CD4-positive, alpha-beta T cell (primary cell): ENCODE measurements around the gene DDX6. TPM values are rescaled to one million over a fixed set of nuclear protein-coding genes. Genes with fewer than 3 reads are reported as not detected.

Source experiments
- ATAC-seq: fragments of 200-7000 bp; cut with Tn5 transposase; one replicate; pipeline ENCODE4 v1.10.0; 2022; ENCODE audit warnings: mild to moderate bottlenecking; ENCODE audit not compliant: poor library complexity
- CTCF ChIA-PET: fragments of 350-600 bp; sonication (Branson Sonifier 250); formaldehyde crosslinking; loops from one replicate; lab custom pipeline; 2021; ENCODE audit warnings: antibody characterized with exemption, inconsistent platforms; lab: Charles Lee
- POLR2A ChIA-PET: fragments of 350-600 bp; sonication (Branson Sonifier 250); formaldehyde crosslinking; loops from one replicate; lab custom pipeline; 2021; ENCODE audit warnings: antibody characterized with exemption, inconsistent platforms; lab: Charles Lee
- DNase-seq, 14 experiments: peaks; one replicate each; pipeline ENCODE4 v3.0.0-alpha.2; 2013 to 2020; ENCODE audit warnings: mixed read lengths in 2 of 14
- H3K27ac ChIP-seq, 2 donors: one replicate each; pipeline versions ENCODE4 v1.5.1 to v1.7.0; 2013; ENCODE audit warnings: low read length in 2 of 2, low read depth in 1 of 2, mild to moderate bottlenecking in 1 of 2
- H3K27me3 ChIP-seq, 2 experiments: 1 replicate in 1 of 2; 2 replicates in 1 of 2; pipeline versions ENCODE4 v1.6.1 to v1.7.0; 2013; ENCODE audit warnings: low read length in 2 of 2, control low read depth in 1 of 2, mild to moderate bottlenecking in 1 of 2, moderate library complexity in 1 of 2; ENCODE audit not compliant: insufficient read depth in 2 of 2, control insufficient read depth in 1 of 2
- H3K36me3 ChIP-seq: one replicate; pipeline ENCODE4 v1.6.1; 2013; ENCODE audit warnings: low read length, control low read depth; ENCODE audit not compliant: insufficient read depth
- H3K4me1 ChIP-seq: one replicate; pipeline ENCODE4 v1.6.1; 2013; ENCODE audit warnings: low read length, control low read depth; ENCODE audit not compliant: insufficient read depth
- H3K4me3 ChIP-seq: one replicate; pipeline ENCODE4 v1.5.1; 2013; ENCODE audit warnings: mild to moderate bottlenecking, low read length, moderate library complexity
- H3K9me3 ChIP-seq, 2 experiments: 1 replicate in 1 of 2; 2 replicates in 1 of 2; pipeline versions ENCODE4 v1.6.1 to v1.7.0; 2013; ENCODE audit warnings: low read length in 2 of 2, mild to moderate bottlenecking in 2 of 2, control low read depth in 1 of 2, moderate library complexity in 1 of 2; ENCODE audit not compliant: control insufficient read depth in 1 of 2, insufficient read depth in 1 of 2
- H3K27ac Mint-ChIP-seq: one replicate; pipeline ENCODE4 v1.8.0; 2020; ENCODE audit warnings: mixed read lengths
- H3K27me3 Mint-ChIP-seq: one replicate; pipeline ENCODE4 v1.8.0; 2021; ENCODE audit warnings: mixed read lengths
- H3K36me3 Mint-ChIP-seq: one replicate; pipeline ENCODE4 v1.8.0; 2021; ENCODE audit warnings: low read depth, mixed read lengths
- H3K4me1 Mint-ChIP-seq: one replicate; pipeline ENCODE4 v1.8.0; 2021; ENCODE audit warnings: low read depth, mixed read lengths
- H3K4me3 Mint-ChIP-seq: one replicate; pipeline ENCODE4 v1.8.0; 2020; ENCODE audit warnings: mild to moderate bottlenecking, mixed read lengths
- H3K9me3 Mint-ChIP-seq: one replicate; pipeline ENCODE4 v1.8.0; 2020; ENCODE audit warnings: mixed read lengths
- intact Hi-C, 2 experiments: fragments of 100-400 bp; cut with DNase I in 1 of 2; cut with micrococcal nuclease in 1 of 2; formaldehyde crosslinking; loops; one replicate each; pipeline versions ENCODE4 v1.15.1 to v1.9.0; 2023 to 2025; cut with DNase I, micrococcal nuclease
- polyA plus RNA-seq, 2 donors: library from polyadenylated mRNA; unstranded; fragments of 120-200 nt; gene quantifications; one replicate each; pipeline ENCODE4 v1.2.1, GENCODE V29; 2013
- total RNA-seq, 174 experiments: library from RNA in 2 of 174; stranded (reverse) in 2 of 174; gene quantifications; one replicate each; pipeline ENCODE4 v1.2.3 and lab custom pipeline; 2021 to 2026
- TF ChIP-seq, protein P1 (sequence below): fragments of 200-600 bp; IDR thresholded peaks from one replicate; pipeline ENCODE4 v1.8.0; 2022; ENCODE audit warnings: antibody characterized with exemption, mild to moderate bottlenecking

The DDX6 gene, protein sequence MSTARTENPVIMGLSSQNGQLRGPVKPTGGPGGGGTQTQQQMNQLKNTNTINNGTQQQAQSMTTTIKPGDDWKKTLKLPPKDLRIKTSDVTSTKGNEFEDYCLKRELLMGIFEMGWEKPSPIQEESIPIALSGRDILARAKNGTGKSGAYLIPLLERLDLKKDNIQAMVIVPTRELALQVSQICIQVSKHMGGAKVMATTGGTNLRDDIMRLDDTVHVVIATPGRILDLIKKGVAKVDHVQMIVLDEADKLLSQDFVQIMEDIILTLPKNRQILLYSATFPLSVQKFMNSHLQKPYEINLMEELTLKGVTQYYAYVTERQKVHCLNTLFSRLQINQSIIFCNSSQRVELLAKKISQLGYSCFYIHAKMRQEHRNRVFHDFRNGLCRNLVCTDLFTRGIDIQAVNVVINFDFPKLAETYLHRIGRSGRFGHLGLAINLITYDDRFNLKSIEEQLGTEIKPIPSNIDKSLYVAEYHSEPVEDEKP
- total RNA-seq (100 to 1,000 TPM; 341 to 355 TPM), total RNA-seq (lab: John Stamatoyannopoulos, UW) (264 to 984 (median 586) reads per million in 172 experiments)
- polyA plus RNA-seq (2013, experiment 1 of 2) = 123 TPM
- 105 TPM for polyA plus RNA-seq (2013, experiment 2 of 2)

DNA sequence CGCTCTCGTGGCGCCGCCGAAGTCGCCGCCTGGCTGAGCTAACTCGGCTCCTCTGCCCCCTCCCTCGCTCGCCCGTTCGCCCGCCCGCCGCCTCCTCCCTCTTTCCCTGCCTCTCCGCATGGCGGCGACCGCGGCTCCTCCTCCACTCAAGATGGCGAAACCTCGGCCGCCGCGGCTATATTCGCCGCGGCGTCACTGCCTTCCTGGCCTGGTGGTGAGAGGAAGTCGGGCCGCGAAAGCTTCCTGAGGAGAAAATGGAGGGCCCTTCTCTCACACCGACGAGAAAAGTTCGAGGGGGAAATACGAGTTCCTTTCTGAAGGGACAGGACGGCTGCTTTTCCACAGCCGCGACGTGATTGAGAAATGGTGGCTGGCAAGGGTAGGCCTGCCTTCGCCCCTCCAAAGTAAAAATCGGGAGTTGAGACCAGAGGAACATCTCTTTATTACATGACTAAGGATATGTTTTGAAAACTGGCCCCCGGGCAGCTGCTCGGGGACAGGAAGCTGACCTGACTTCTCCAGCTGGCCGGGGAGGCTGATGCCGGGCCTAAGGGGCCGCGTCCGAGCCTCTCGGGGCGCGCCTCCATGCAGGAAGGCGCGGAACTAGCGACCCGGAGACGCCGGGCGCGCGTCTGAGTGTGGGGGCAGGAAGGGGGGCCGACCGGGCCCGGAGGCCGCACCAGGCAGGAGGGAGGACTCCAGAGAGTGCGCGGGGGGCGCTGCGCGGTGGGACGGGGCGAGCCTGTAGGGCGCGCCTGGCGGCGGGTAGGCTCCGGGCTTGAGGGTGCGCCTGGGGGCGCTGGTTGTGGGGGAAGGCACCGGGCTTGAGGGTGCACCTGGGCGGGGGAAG lies at the start of gene DDX6:
TSS of gene DDX6 (minus strand) at position 54 of the 850 bp plus-strand sequence. CDS start 4,913 bp downstream, outside the sequence.
- peak within 1 kb of the TSS; percentile 96 for H3K4me3 Mint-ChIP-seq
- ATAC-seq = peak; percentile 61

DNA sequence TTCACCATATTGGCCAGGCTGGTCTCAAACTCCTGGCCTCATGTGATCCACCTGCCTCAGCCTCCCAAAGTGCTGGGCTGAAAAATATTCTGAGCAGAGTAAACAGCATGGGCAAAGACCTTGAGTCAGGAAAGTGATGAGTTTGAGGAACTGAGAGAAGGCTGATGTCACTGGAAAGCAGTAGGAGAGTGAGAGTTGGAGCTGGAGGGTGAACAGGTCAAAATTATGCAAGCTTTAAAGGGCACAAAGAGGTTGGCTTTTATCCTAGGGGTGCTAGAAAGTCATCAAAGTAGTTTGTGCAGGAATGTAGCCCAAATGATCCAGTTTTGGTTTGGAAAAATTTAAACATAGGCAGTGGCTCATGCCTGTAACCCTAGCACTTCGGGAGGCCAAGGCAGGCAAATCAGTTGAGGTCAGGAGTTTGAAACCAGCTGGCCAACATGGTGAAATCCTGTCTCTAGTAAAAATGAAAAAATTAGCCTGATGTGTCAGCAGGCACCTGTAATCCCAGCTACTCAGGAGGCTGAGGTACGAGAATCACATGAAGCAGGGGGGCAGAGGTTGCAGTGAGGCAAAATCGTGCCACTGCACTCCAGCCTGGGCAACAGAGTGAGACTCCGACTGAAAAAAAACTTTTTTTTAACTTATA lies 48.1 kb upstream of the DDX6 start:
- POLR2A ChIA-PET = no interaction called here
- Mint-ChIP-seq H3K4me3 (no peak overlapping the region), H3K9me3 (no peaks in the 10 kb centered on the region), H3K4me1 (peaks cover 29% of the 10 kb centered on the region), H3K36me3 (no peaks in the 10 kb centered on the region), H3K27me3 (no peaks in the 10 kb centered on the region), H3K27ac (no peak overlapping the region)
- peak in 2 of 14 experiments; percentile 17 to 21 for DNase-seq
- no peak overlapping the region for H3K27ac ChIP-seq
- no peaks in the 10 kb centered on the region for H3K9me3 ChIP-seq
- TF ChIP-seq, protein P1, sequence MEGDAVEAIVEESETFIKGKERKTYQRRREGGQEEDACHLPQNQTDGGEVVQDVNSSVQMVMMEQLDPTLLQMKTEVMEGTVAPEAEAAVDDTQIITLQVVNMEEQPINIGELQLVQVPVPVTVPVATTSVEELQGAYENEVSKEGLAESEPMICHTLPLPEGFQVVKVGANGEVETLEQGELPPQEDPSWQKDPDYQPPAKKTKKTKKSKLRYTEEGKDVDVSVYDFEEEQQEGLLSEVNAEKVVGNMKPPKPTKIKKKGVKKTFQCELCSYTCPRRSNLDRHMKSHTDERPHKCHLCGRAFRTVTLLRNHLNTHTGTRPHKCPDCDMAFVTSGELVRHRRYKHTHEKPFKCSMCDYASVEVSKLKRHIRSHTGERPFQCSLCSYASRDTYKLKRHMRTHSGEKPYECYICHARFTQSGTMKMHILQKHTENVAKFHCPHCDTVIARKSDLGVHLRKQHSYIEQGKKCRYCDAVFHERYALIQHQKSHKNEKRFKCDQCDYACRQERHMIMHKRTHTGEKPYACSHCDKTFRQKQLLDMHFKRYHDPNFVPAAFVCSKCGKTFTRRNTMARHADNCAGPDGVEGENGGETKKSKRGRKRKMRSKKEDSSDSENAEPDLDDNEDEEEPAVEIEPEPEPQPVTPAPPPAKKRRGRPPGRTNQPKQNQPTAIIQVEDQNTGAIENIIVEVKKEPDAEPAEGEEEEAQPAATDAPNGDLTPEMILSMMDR = no peak
- H3K36me3 ChIP-seq = no peaks in the 10 kb centered on the region
- intact Hi-C loops = no loop called here
- H3K4me3 ChIP-seq = no peak overlapping the region
- CTCF ChIA-PET = no interaction called here
- H3K27me3 ChIP-seq = no peaks in the 10 kb centered on the region
- peaks cover 12% of the 10 kb centered on the region for H3K4me1 ChIP-seq
- no peak for ATAC-seq

More for the DNA sequence above, at the start of gene DDX6:
- no peaks in the 10 kb centered on the region for H3K9me3 Mint-ChIP-seq
- H3K27ac Mint-ChIP-seq = peak within 1 kb of the TSS; percentile 95
- Histone ChIP-seq H3K36me3 (no peaks in the 10 kb centered on the region), H3K9me3 (no peaks in the 10 kb centered on the region), H3K27ac (peak within 1 kb of the TSS; percentile 94 to 98), H3K4me3 (peak within 1 kb of the TSS; percentile 94), H3K4me1 (peaks cover 36% of the 10 kb centered on the region), H3K27me3 (no peaks in the 10 kb centered on the region)
- intact Hi-C loops = loop anchor here (2.0 to 5.0 kb wide), 5 partner anchors 85 to 135 kb away; no protein-coding TSS in a partner anchor
- CTCF ChIA-PET = interaction anchor here (0.7 to 3.3 kb wide), 24 partner anchors 10 to 165 kb away, joined by 3 to 14 read pairs (median 5); partner anchors contain the start of genes BCL9L, CXCR5 and UPK2
- DNase-seq = peak; percentile 87 to 95 (median 90)
- H3K27me3 Mint-ChIP-seq = no peaks in the 10 kb centered on the region
- POLR2A ChIA-PET = interaction anchor here (0.6 to 7.9 kb wide), 52 partner anchors 9 to 356 kb away, joined by 3 to 245 read pairs (median 6); partner anchors contain the start of genes BCL9L, C2CD2L, HINFP and HYOU1
- TF ChIP-seq, protein P1 = no peak
- peaks cover 57% of the 10 kb centered on the region for H3K36me3 Mint-ChIP-seq
- H3K4me1 Mint-ChIP-seq = peaks cover 26% of the 10 kb centered on the region

DNA sequence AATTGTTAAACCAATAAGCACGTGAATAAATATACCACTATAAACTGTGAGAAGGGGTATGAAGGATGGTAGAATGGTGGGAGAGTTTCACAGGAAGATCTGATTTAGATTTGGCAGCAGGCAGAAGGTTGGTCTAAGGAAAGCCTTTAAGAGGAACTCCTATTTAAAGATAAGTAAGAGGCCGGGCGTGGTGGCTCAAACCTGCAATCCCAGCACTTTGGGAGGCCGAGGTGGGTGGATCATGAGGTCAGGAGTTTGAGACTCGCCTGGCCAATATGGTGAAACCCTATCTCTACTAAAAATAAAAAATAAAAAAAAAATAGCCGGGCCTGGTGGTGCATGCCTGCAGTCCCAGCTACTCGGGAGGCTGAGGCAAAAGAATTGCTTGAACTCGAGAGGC lies 46.9 kb upstream of the DDX6 start:
- Histone ChIP-seq H3K27me3 (no peaks in the 10 kb centered on the region), H3K36me3 (no peaks in the 10 kb centered on the region), H3K4me1 (peaks cover 12% of the 10 kb centered on the region), H3K9me3 (no peaks in the 10 kb centered on the region), H3K27ac (no peak overlapping the region), H3K4me3 (no peak overlapping the region)
- no peaks in the 10 kb centered on the region for H3K36me3 Mint-ChIP-seq
- no peak overlapping the region for H3K27ac Mint-ChIP-seq
- CTCF ChIA-PET = no interaction called here
- TF ChIP-seq, protein P1 = no peak
- POLR2A ChIA-PET = no interaction called here
- H3K4me1 Mint-ChIP-seq = peaks cover 28% of the 10 kb centered on the region
- DNase-seq (no peak), ATAC-seq (no peak)
- no peak overlapping the region for H3K4me3 Mint-ChIP-seq
- no peaks in the 10 kb centered on the region for H3K9me3 Mint-ChIP-seq
- H3K27me3 Mint-ChIP-seq = no peaks in the 10 kb centered on the region
- intact Hi-C loops = no loop called here
